ENCODE measurements around the gene RHOA. TPM values are rescaled to one million over a fixed set of nuclear protein-coding genes. Genes with fewer than 3 reads are reported as not detected.

The RHOA gene
- total RNA-seq, 3 donors from 2014 or later (not counting 1 experiment from before 2014, with no cell fraction given): 342 to 372 (median 370) TPM

DNA sequence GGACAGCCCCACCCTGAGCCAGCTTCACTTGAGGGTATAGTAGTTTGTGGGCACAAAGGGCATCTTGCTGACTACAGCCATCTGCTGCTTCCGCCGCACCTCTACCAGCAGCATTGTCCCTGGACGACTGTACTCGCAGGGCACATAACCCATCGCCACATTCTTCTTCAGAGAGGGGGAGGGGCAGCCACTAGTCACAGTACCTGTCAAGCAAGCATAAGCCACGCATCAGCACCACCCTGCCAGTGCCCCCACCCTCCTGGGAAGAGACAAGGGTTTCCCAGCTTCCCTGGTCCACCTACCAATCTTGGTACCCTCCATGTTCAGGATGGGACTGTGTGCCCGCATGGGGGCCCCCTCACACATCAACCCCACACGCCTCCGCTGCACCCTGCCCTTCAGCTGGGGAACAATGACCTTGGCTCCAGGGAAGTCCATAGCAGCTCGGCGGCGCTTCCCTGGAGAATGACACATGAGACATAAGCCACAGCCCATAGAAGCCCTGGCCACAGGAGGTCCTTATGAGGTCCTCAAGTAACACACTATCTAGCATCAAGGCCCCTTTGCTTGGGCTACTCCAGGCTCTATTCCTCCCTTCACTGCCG lies 5.8 kb upstream of the RHOA start:
- Histone ChIP-seq H3K4me1 (ENCODE audit: control insufficient read depth, insufficient read depth, low read length) (peaks cover 75% of the 10 kb centered on the region), H3K36me3 (ENCODE audit: control insufficient read depth, insufficient read depth, low read length) (peaks cover 6% of the 10 kb centered on the region), H3K27me3 (ENCODE audit: control insufficient read depth, insufficient read depth, low read length) (no peaks in the 10 kb centered on the region), H3K4me3 (ENCODE audit: low read length) (no peak overlapping the region), H3K9me3 (ENCODE audit: control insufficient read depth, insufficient read depth, low read length) (no peaks in the 10 kb centered on the region), H3K27ac (ENCODE audit: low read length) (peak overlapping the region; percentile 83)
- ATAC-seq (no peak), DNase-seq (no peak)
- Mint-ChIP-seq H3K36me3 (no peaks in the 10 kb centered on the region), H3K9me3 (no peaks in the 10 kb centered on the region), H3K4me3 (peak overlapping the region; percentile 65), H3K27ac (peak overlapping the region; percentile 97 to 99), H3K27me3 (ENCODE audit: low read depth in 2 of 2) (no peaks in the 10 kb centered on the region), H3K4me1 (peaks cover 55 to 70% of the 10 kb centered on the region in 2 donors)
- WGBS (ENCODE audit: insufficient coverage): 92% methylated on average over 13 of the region's 13 CpGs
- TF ChIP-seq, protein P1, sequence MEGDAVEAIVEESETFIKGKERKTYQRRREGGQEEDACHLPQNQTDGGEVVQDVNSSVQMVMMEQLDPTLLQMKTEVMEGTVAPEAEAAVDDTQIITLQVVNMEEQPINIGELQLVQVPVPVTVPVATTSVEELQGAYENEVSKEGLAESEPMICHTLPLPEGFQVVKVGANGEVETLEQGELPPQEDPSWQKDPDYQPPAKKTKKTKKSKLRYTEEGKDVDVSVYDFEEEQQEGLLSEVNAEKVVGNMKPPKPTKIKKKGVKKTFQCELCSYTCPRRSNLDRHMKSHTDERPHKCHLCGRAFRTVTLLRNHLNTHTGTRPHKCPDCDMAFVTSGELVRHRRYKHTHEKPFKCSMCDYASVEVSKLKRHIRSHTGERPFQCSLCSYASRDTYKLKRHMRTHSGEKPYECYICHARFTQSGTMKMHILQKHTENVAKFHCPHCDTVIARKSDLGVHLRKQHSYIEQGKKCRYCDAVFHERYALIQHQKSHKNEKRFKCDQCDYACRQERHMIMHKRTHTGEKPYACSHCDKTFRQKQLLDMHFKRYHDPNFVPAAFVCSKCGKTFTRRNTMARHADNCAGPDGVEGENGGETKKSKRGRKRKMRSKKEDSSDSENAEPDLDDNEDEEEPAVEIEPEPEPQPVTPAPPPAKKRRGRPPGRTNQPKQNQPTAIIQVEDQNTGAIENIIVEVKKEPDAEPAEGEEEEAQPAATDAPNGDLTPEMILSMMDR (IDR thresholded peaks at IDR 0.05): no peak
- intact Hi-C loops (cut with micrococcal nuclease): loop anchor here (2.0 kb wide), 2 partner anchors 31 to 53 kb away; partner anchors contain the start of gene DAG1

DNA sequence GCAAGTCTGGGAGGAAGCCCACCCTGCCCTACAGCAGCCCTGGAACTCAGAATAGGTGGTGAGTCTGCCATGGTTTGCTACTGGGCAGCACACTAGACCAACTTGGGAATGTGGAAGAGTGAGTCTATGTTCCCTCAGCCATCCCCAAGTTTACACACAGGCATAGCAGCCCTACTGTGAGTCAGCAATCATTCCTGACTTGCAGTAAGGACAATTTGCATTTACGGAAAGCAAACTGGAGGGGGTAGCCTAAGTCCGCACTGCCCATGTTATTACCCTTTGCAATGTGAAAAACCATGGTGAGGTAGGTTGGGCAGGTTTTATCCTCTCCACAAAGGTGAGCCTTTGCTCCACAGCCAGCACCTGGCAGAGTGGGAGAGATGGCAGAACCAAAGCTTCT lies 5.1 kb upstream of the RHOA start:
- Mint-ChIP-seq H3K36me3 (no peaks in the 10 kb centered on the region), H3K4me3 (peak overlapping the region; percentile 89), H3K4me1 (peaks cover 56 to 70% of the 10 kb centered on the region in 2 donors), H3K27ac (peak overlapping the region; percentile 97 to 99), H3K9me3 (no peaks in the 10 kb centered on the region), H3K27me3 (ENCODE audit: low read depth in 2 of 2) (no peaks in the 10 kb centered on the region)
- Histone ChIP-seq H3K4me1 (ENCODE audit: control insufficient read depth, insufficient read depth, low read length) (peaks cover 70% of the 10 kb centered on the region), H3K27me3 (ENCODE audit: control insufficient read depth, insufficient read depth, low read length) (no peaks in the 10 kb centered on the region), H3K4me3 (ENCODE audit: low read length) (no peak overlapping the region), H3K36me3 (ENCODE audit: control insufficient read depth, insufficient read depth, low read length) (peaks cover 6% of the 10 kb centered on the region), H3K27ac (ENCODE audit: low read length) (peak overlapping the region; percentile 83), H3K9me3 (ENCODE audit: control insufficient read depth, insufficient read depth, low read length) (no peaks in the 10 kb centered on the region)
- DNase-seq (no peak), ATAC-seq (no peak)
- intact Hi-C loops (cut with micrococcal nuclease): loop anchor here (2.0 kb wide), 2 partner anchors 32 to 54 kb away; partner anchors contain the start of gene DAG1
- WGBS (ENCODE audit: insufficient coverage): 85% methylated on average over 2 of the region's 2 CpGs
- TF ChIP-seq, protein P1 (IDR thresholded peaks at IDR 0.05): no peak

DNA sequence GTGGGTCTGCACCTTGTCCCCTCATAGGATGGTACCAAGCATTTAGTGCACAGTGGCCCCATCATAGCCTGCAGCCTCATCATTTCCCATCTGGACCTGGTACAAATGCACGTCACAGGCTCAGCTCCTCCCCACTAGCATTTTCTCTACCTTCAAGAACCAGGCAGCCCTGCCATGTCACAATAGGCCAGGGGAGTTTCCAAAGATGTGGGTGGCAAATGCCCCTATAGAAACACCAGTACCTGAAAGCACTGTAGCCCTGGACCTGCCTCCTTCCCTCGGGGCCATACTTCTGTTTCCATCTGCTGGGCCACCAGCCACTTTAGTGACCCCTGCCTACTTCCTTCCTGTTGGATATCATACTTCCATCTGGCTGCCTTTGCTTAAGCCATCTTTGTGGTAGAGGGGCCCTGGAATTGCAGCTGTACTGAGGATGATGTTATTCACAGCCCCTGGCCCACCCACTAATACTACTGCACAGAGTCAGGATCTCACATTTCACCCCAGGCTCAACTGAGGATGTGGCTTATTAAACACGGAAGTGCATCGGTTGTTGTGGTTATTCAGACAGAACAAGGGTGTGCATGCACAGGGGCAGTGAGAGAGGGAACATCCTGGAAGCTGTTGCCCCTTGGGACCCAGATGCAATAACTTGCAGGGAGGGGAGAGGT lies 4.3 kb upstream of the RHOA start:
- Histone ChIP-seq H3K4me3 (ENCODE audit: low read length) (no peak overlapping the region), H3K27ac (ENCODE audit: low read length) (peak overlapping the region; percentile 83), H3K9me3 (ENCODE audit: control insufficient read depth, insufficient read depth, low read length) (no peaks in the 10 kb centered on the region), H3K27me3 (ENCODE audit: control insufficient read depth, insufficient read depth, low read length) (no peaks in the 10 kb centered on the region), H3K4me1 (ENCODE audit: control insufficient read depth, insufficient read depth, low read length) (peaks cover 65% of the 10 kb centered on the region), H3K36me3 (ENCODE audit: control insufficient read depth, insufficient read depth, low read length) (peaks cover 6% of the 10 kb centered on the region)
- intact Hi-C loops (cut with micrococcal nuclease): loop anchor here (2.0 kb wide), 2 partner anchors 33 to 55 kb away; partner anchors contain the start of gene DAG1
- no peaks in the 10 kb centered on the region for H3K36me3 Mint-ChIP-seq
- TF ChIP-seq, protein P1 (IDR thresholded peaks at IDR 0.05): no peak
- peak overlapping the region; percentile 97 to 99 for H3K27ac Mint-ChIP-seq
- no peaks in the 10 kb centered on the region for H3K27me3 Mint-ChIP-seq (ENCODE audit: low read depth in 2 of 2)
- WGBS (ENCODE audit: insufficient coverage): 0% methylated on average over 4 of the region's 4 CpGs
- peak overlapping the region; percentile 89 for H3K4me3 Mint-ChIP-seq
- peak; percentile 61 to 91 for DNase-seq
- H3K9me3 Mint-ChIP-seq: no peaks in the 10 kb centered on the region
- peaks cover 55 to 68% of the 10 kb centered on the region in 2 donors for H3K4me1 Mint-ChIP-seq
- peak; percentile 46 to 62 (median 51) for ATAC-seq
